NCI-H187 (cell line): Measurements from ENCODE around the gene CUEDC2.
A peak's percentile ranks its signal among the peaks of the same experiment; 100 is the strongest.

Experiments used
- DNase-seq, 2 experiments: peaks; one replicate each; lab custom pipeline; 2025; lab: John Stamatoyannopoulos, UW

Gene CUEDC2

GRCh38 chr10:102396730-102397151, 35.6 kb downstream of the CUEDC2 start:
- DNase-seq: no peak

DNA sequence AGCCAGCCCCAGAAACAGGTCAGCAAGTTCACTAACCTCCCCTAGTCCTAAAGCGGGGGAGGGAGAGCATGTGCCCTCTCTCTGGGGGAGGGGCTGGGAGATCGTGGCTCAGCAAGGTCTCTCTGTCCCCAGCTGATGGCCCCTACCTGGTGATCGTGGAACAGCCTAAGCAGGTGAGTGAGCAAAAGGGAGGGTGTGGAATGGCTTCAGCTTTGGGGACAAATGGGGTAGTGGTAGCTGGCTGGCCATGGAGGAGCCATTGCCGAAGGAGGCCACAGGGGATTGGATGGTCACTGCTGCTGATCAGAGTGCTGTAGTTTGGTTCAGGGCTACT, 36.1 kb downstream of the CUEDC2 start:
- DNase-seq: no peak

GRCh38 chr10:102395400-102396316, 36.7 kb downstream of the CUEDC2 start, which contains the start of gene NFKB2:
Gene NFKB2, plus strand, starts transcription at chr10:102395705. Its CDS starts 255 bp downstream, at chr10:102395960.
- DNase-seq: peak in 1 of 2 experiments; percentile 33

- no peak for DNase-seq
These were observed 37.5 kb downstream of the CUEDC2 start for GRCh38 chr10:102394801-102395399.

DNA sequence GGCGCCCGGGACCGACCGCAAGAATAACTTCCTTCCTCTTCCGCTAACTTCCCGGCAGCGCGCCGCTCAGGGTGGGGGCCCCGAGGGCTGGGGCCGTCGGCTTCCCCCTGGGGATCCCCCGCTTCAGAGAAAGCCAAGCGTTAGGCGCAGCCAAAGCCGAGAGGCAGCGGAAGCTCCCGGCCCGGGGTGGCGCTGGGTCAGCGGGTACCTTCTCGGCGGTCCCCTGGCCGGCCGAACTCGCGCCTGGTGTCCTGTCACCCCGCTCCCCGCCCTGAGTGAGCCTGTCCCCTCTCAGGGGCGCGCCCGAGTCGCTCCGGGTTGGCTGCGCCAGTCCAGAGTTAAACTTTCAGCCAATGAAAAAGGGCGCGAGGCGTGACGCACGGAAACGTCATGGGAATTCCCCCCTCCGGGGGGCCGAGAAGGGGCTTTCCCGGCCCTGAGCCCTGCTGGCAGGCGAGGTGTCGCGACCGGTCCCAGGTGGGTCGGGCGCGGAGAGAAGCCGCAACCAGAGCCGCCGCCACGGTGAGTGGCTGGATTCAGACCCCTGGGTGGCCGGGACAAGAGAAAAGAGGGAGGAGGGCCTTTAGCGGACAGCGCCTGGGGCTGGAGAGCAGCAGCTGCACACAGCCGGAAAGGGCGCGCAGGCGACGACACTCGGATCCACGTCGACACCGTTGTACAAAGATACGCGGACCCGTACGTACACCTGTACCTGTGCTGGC, 38.1 kb downstream of the CUEDC2 start:
- DNase-seq: peak in 1 of 2 experiments; percentile 42

GRCh38 chr10:102393411-102394078, 38.8 kb downstream of the CUEDC2 start:
- peak in 1 of 2 experiments; percentile 3 for DNase-seq

- no peak for DNase-seq
These were observed 40.1 kb downstream of the CUEDC2 start for GRCh38 chr10:102392306-102392705.

- no peak for DNase-seq
These were observed 42.5 kb downstream of the CUEDC2 start for GRCh38 chr10:102389894-102390293.

- DNase-seq: no peak
These were observed 47.6 kb downstream of the CUEDC2 start for GRCh38 chr10:102384606-102385429.

GRCh38 chr10:102384053-102384452, 48.3 kb downstream of the CUEDC2 start:
- no peak for DNase-seq

GRCh38 chr10:102382871-102383270, 49.5 kb downstream of the CUEDC2 start:
- no peak for DNase-seq

- DNase-seq: no peak
These were observed 50.4 kb downstream of the CUEDC2 start for GRCh38 chr10:102381983-102382382.

DNA sequence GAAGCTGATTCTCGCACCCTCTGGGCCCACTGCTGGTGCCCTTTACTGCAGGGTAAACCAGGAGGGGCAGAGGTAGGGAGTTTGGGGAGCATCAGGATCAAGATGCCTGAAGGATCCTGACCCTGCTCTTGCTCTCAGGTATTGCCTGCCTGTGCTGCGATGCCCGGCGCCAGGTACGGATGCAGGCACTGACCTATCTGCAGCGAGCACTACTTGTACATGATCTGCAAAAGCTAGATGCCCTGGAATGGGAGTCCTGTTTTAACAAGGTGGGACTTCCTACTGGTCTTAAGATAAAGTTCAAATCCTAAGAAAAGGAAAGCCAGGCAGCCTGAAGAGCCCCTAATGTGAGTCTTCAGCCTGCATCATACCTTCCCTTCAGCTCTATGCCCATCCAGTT, 53.0 kb downstream of the CUEDC2 start:
- DNase-seq: no peak

- no peak for DNase-seq
These were observed 55.5 kb downstream of the CUEDC2 start for GRCh38 chr10:102376901-102377300.

- no peak for DNase-seq
These were observed 56.5 kb downstream of the CUEDC2 start for GRCh38 chr10:102375867-102376266.

DNA sequence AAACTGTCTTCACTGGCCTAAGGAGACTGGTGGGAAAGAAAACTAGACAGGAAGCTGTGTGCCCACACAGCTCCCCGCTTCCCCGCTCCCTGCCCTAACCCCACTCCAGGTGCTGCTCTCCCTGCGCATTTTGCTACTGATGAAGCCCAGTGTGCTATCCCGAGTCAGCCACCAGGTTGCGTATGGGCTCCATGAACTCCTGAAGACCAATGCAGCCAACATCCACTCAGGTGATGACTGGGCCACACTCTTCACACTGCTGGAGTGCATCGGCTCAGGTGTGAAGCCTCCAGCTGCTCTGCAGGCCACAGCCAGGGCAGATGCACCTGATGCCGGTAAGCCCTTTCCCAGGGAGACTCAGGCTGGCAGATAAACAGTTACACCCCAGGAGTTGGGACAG, 57.1 kb downstream of the CUEDC2 start:
- DNase-seq: no peak
